Stimulated activated CD8-positive, alpha-beta memory T cell treated with anti-CD3 and anti-CD28 coated beads, Interleukin-12 subunit alpha, Interleukin-12 subunit beta, amount 100 ng/mL, for 1 hour (primary cell): ENCODE measurements around the gene SCN4A.

Experiments used
- DNase-seq: peaks from one replicate; pipeline ENCODE4 v3.0.0-alpha.2; 2020; ENCODE audit warnings: low read depth

SCN4A gene

GRCh38 chr17:64001763-64002529, 29.2 kb upstream of the SCN4A start:
- no peak for DNase-seq

- no peak for DNase-seq
These were observed 28.4 kb upstream of the SCN4A start for GRCh38 chr17:64001091-64001579.

GRCh38 chr17:63999680-64000531, 27.2 kb upstream of the SCN4A start:
- no peak for DNase-seq

GRCh38 chr17:63998721-63999679, 26.3 kb upstream of the SCN4A start:
- no peak for DNase-seq

- peak; percentile 41 for DNase-seq
These were observed 25.5 kb upstream of the SCN4A start, which contains the start of gene PRR29 for GRCh38 chr17:63998050-63998720. TSS of gene PRR29 (plus strand) at chr17:63998351. CDS start at chr17:63998365, 14 bp downstream.

- DNase-seq, result no peak
These were observed 24.8 kb upstream of the SCN4A start for GRCh38 chr17:63997341-63998048.

- DNase-seq, result no peak
These were observed 23.9 kb upstream of the SCN4A start for GRCh38 chr17:63996430-63997182.

- no peak for DNase-seq
These were observed 22.9 kb upstream of the SCN4A start for GRCh38 chr17:63995626-63996025.

- DNase-seq, result no peak
These were observed 20.8 kb upstream of the SCN4A start for GRCh38 chr17:63993368-63993985.

GRCh38 chr17:63991611-63992010, 18.9 kb upstream of the SCN4A start:
- no peak for DNase-seq

- no peak for DNase-seq
These were observed 17.1 kb upstream of the SCN4A start for GRCh38 chr17:63989622-63990345.

GRCh38 chr17:63988741-63989621, 16.3 kb upstream of the SCN4A start:
- DNase-seq, result no peak

- DNase-seq, result no peak
These were observed 15.4 kb upstream of the SCN4A start for GRCh38 chr17:63988127-63988478.

GRCh38 chr17:63987221-63988126, 14.8 kb upstream of the SCN4A start:
- DNase-seq, result no peak

- DNase-seq, result no peak
These were observed 14.1 kb upstream of the SCN4A start for GRCh38 chr17:63986821-63987220.

GRCh38 chr17:63985387-63986140, 12.8 kb upstream of the SCN4A start:
- no peak for DNase-seq
